GM12865 (cell line): ENCODE measurements around the gene CNEP1R1.
"Not testable (repeated sequence)": the region's sequence is repeated elsewhere in the genome, so short reads cannot be mapped to it uniquely, and the experiment has no call there.

Experiments used
- DNase-seq: peaks from one replicate; pipeline ENCODE4 v3.0.0; 2010; ENCODE audit warnings: low read depth
- H3K4me3 ChIP-seq: 2 replicates; pipeline ENCODE4 v1.5.1; 2011; ENCODE audit warnings: mild to moderate bottlenecking, low read depth, low read length, control low read depth
- CTCF ChIP-seq: IDR thresholded peaks from 2 replicates; pipeline ENCODE4 v1.5.1; 2011; ENCODE audit warnings: low read length, control low read depth, low read depth, inconsistent platforms; ENCODE audit not compliant: insufficient read depth; ENCODE audit errors: missing control alignments

Gene CNEP1R1

GRCh38 chr16:50002190-50002589 lies 22.8 kb upstream of the CNEP1R1 start:
- no peak for TF ChIP-seq CTCF
- DNase-seq: no peak
- no peak overlapping the region for H3K4me3 ChIP-seq

GRCh38 chr16:50004239-50004638 lies 20.8 kb upstream of the CNEP1R1 start:
- no peak for TF ChIP-seq CTCF
- DNase-seq: no peak
- no peak overlapping the region for H3K4me3 ChIP-seq

- no peak for DNase-seq
- no peak for TF ChIP-seq CTCF
Measured at GRCh38 chr16:50006964-50007363, 18.1 kb upstream of the CNEP1R1 start.

GRCh38 chr16:50007744-50008143 lies 17.3 kb upstream of the CNEP1R1 start:
- no peak for TF ChIP-seq CTCF
- no peak overlapping the region for H3K4me3 ChIP-seq
- DNase-seq: no peak

More at GRCh38 chr16:50006964-50007363, 18.1 kb upstream of the CNEP1R1 start:
- no peak overlapping the region for H3K4me3 ChIP-seq

GRCh38 chr16:50010212-50010611 lies 14.8 kb upstream of the CNEP1R1 start:
- no peak overlapping the region for H3K4me3 ChIP-seq
- no peak for TF ChIP-seq CTCF
- no peak for DNase-seq

- no peak for DNase-seq
- H3K4me3 ChIP-seq: no peak overlapping the region
- no peak for TF ChIP-seq CTCF
Measured at GRCh38 chr16:50011707-50012106, 13.3 kb upstream of the CNEP1R1 start.

- no peak overlapping the region for H3K4me3 ChIP-seq
- no peak for DNase-seq
- TF ChIP-seq CTCF: no peak
Measured at GRCh38 chr16:50012182-50012581, 12.8 kb upstream of the CNEP1R1 start.

GRCh38 chr16:50014211-50014610 lies 10.8 kb upstream of the CNEP1R1 start:
- H3K4me3 ChIP-seq, DNase-seq: not testable (repeated sequence)
